Bronchial epithelial cell (primary cell): ENCODE measurements around the gene TNFRSF4. TPM values are rescaled to one million over a fixed set of nuclear protein-coding genes. Genes with fewer than 3 reads are reported as not detected.

Experiments used
- DNase-seq: peaks from one replicate; pipeline ENCODE4 v3.0.0-alpha.2; 2010; ENCODE audit warnings: low read depth
- FAIRE-seq: peaks from 2 replicates; lab custom pipeline; 2011; peaks lifted over from hg19 to GRCh38; lab: Jason Lieb, UNC
- H3K27me3 ChIP-seq: 2 replicates; pipeline ENCODE4 v1.5.1; 2011; ENCODE audit warnings: low read length; ENCODE audit not compliant: control insufficient read depth, insufficient read depth
- H3K36me3 ChIP-seq: 2 replicates; pipeline ENCODE4 v1.5.1; 2011; ENCODE audit warnings: low read length; ENCODE audit not compliant: control insufficient read depth, insufficient read depth
- H3K4me3 ChIP-seq: 2 replicates; pipeline ENCODE4 v1.5.1; 2011; ENCODE audit warnings: mild to moderate bottlenecking, low read depth, low read length, control low read depth
- CTCF ChIP-seq: IDR thresholded peaks from 2 replicates; pipeline ENCODE4 v1.5.1; 2011; ENCODE audit warnings: mild to moderate bottlenecking, moderate library complexity, low read length, control low read depth, inconsistent platforms; ENCODE audit not compliant: insufficient read depth, severe bottlenecking
- total RNA-seq: library from RNA; depleted of rRNA; stranded (reverse); fragments of >200 nt; gene quantifications from 2 replicates; pipeline ENCODE4 v1.2.1, GENCODE V29; 2014

Gene TNFRSF4
- total RNA-seq, 1 donor from 2014 or later: not detected

DNA sequence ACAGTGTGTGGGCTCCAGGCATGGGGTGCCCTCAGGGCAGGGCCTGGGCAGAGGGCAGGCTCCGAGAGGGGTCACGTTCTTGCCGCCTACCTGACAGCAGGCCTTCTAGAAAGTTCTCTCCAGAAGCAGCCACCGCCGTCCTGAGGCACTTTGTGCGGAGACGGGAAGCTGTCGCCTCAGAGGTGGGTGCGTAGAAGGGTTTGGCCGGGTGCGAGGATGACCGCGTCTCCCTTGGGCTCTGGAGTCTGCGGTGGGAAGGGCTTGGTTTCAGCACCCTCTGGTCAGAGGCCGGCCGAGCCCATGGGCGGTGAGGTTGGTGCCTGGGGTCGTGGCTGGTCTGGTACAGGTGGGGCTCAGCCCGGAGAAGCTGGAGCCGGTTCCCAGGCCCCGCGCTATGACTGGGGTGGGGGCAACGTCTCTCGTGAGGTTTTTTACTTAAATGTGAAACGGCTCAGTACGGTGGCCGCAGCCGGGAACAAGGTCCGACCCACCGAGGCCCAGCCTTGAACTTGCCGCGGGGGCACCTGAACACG lies 50.3 kb downstream of the TNFRSF4 start:
- no peak for FAIRE-seq
- TF ChIP-seq CTCF: no peak

GRCh38 chr1:1162597-1163537 lies 51.1 kb downstream of the TNFRSF4 start:
- no peak for FAIRE-seq
- Histone ChIP-seq H3K4me3 (peak overlapping the region; percentile 57), H3K36me3 (peaks cover 4% of the 10 kb centered on the region), H3K27me3 (no peaks in the 10 kb centered on the region)
- no peak for TF ChIP-seq CTCF
- peak; percentile 57 for DNase-seq

More for the DNA sequence above, 50.3 kb downstream of the TNFRSF4 start:
- Histone ChIP-seq H3K4me3 (peak overlapping the region; percentile 57), H3K36me3 (peaks cover 6% of the 10 kb centered on the region), H3K27me3 (no peaks in the 10 kb centered on the region)
- DNase-seq: no peak

GRCh38 chr1:1161683-1162079 lies 52.3 kb downstream of the TNFRSF4 start:
- FAIRE-seq (no peak), DNase-seq (no peak)
- H3K4me3 ChIP-seq: no peak overlapping the region
- no peak for TF ChIP-seq CTCF
- H3K36me3 ChIP-seq: peaks cover 4% of the 10 kb centered on the region
- no peaks in the 10 kb centered on the region for H3K27me3 ChIP-seq

Other genes with a start within 250 kb of the TNFRSF4 start
- 1.6 and 5.4 TPM in 2 replicates for gene PLEKHN1, start 247.7 kb downstream of the TNFRSF4 start, total RNA-seq
- under 0.01 TPM in 1 of 2 replicates, not detected in the other for gene PERM1, start 232.1 kb downstream of the TNFRSF4 start, total RNA-seq
- 42.6 and 83.5 TPM in 2 replicates for gene HES4, start 214.1 kb downstream of the TNFRSF4 start, total RNA-seq
- gene ISG15, start 200.7 kb downstream of the TNFRSF4 start, total RNA-seq: 18.2 and 25.7 TPM in 2 replicates
- 117 and 132 TPM in 2 replicates for gene AGRN, start 194.0 kb downstream of the TNFRSF4 start, total RNA-seq
- 9.0 and 14.6 TPM in 2 replicates for gene RNF223, start 139.8 kb downstream of the TNFRSF4 start, total RNA-seq
- 5.9 and 8.2 TPM in 2 replicates for gene C1orf159, start 98.1 kb downstream of the TNFRSF4 start, total RNA-seq
- not detected in 2 replicates for gene TTLL10, start 40.3 kb downstream of the TNFRSF4 start, total RNA-seq
- gene TNFRSF18, start 7.6 kb downstream of the TNFRSF4 start, total RNA-seq: 1.7 TPM in 1 of 2 replicates, not detected in the other
- gene SDF4, start 17.8 kb upstream of the TNFRSF4 start, total RNA-seq: 68.2 and 81.3 TPM in 2 replicates
- 19.1 and 24.5 TPM in 2 replicates for gene B3GALT6, start 18.1 kb upstream of the TNFRSF4 start, total RNA-seq
- 1.3 and 2.7 TPM in 2 replicates for gene C1QTNF12, start 32.6 kb upstream of the TNFRSF4 start, total RNA-seq
- 41.3 and 41.5 TPM in 2 replicates for gene UBE2J2, start 59.7 kb upstream of the TNFRSF4 start, total RNA-seq
- gene SCNN1D, start 66.3 kb upstream of the TNFRSF4 start, total RNA-seq: 0.26 and 0.51 TPM in 2 replicates
- 34.0 and 36.4 TPM in 2 replicates for gene ACAP3, start 93.8 kb upstream of the TNFRSF4 start, total RNA-seq
- gene PUSL1, start 94.4 kb upstream of the TNFRSF4 start, total RNA-seq: 15.6 and 20.8 TPM in 2 replicates
- gene INTS11, start 110.5 kb upstream of the TNFRSF4 start, total RNA-seq: 64.9 and 66.3 TPM in 2 replicates
- 10.8 and 20.2 TPM in 2 replicates for gene CPTP, start 110.6 kb upstream of the TNFRSF4 start, total RNA-seq
- gene TAS1R3, start 117.1 kb upstream of the TNFRSF4 start, total RNA-seq: 0.26 and 0.38 TPM in 2 replicates
- gene DVL1, start 135.3 kb upstream of the TNFRSF4 start, total RNA-seq: 208 and 233 TPM in 2 replicates
- gene MXRA8, start 144.4 kb upstream of the TNFRSF4 start, total RNA-seq: 0.51 and 5.0 TPM in 2 replicates
- 93.5 and 128 TPM in 2 replicates for gene AURKAIP1, start 161.1 kb upstream of the TNFRSF4 start, total RNA-seq
- 119 and 134 TPM in 2 replicates for gene CCNL2, start 185.2 kb upstream of the TNFRSF4 start, total RNA-seq
- gene MRPL20, start 193.1 kb upstream of the TNFRSF4 start, total RNA-seq: 46.3 and 50.4 TPM in 2 replicates
- 5.3 and 7.9 TPM in 2 replicates for gene ANKRD65, start 207.1 kb upstream of the TNFRSF4 start, total RNA-seq
- 5.0 and 7.9 TPM in 2 replicates for gene VWA1, start 221.5 kb upstream of the TNFRSF4 start, total RNA-seq
- gene ATAD3C, start 235.5 kb upstream of the TNFRSF4 start, total RNA-seq: 0.26 and 0.77 TPM in 2 replicates